CD4-positive, alpha-beta T cell treated with Interleukin-6 at 100 ng/mL for 8 hours (primary cell): ENCODE measurements around the gene RHOH.

ENCODE experiments used
- DNase-seq: peaks from one replicate; pipeline ENCODE4 v3.0.0-alpha.2; 2020; ENCODE audit warnings: mixed read lengths, low spot score

The RHOH gene

GRCh38 chr4:40187386-40187906 lies 9.4 kb upstream of the RHOH start:
- DNase-seq = no peak

- DNase-seq = no peak
Observed at GRCh38 chr4:40190019-40190418, 6.8 kb upstream of the RHOH start.

GRCh38 chr4:40190465-40190864 lies 6.4 kb upstream of the RHOH start:
- no peak for DNase-seq

GRCh38 chr4:40190880-40191815 lies 5.7 kb upstream of the RHOH start:
- peak; percentile 50 for DNase-seq

GRCh38 chr4:40192114-40193015 lies 4.5 kb upstream of the RHOH start:
- no peak for DNase-seq

GRCh38 chr4:40193016-40193571 lies 3.7 kb upstream of the RHOH start:
- peak; percentile 67 for DNase-seq

- DNase-seq = no peak
Observed at GRCh38 chr4:40193578-40193977, 3.3 kb upstream of the RHOH start.

- peak; percentile 74 for DNase-seq
Observed at GRCh38 chr4:40194602-40195161, 2.1 kb upstream of the RHOH start.

- DNase-seq = no peak
Observed at GRCh38 chr4:40195182-40196177, 1.4 kb upstream of the RHOH start.

GRCh38 chr4:40196272-40196671 lies 559 bp upstream of the RHOH start:
- DNase-seq = no peak

GRCh38 chr4:40197879-40198689 lies 1.3 kb downstream of the RHOH start:
- peak; percentile 62 for DNase-seq

GRCh38 chr4:40199179-40199670 lies 2.4 kb downstream of the RHOH start:
- peak; percentile 47 for DNase-seq

GRCh38 chr4:40199999-40200874 lies 3.4 kb downstream of the RHOH start:
- DNase-seq = peak; percentile 70

GRCh38 chr4:40200875-40201801 lies 4.3 kb downstream of the RHOH start:
- DNase-seq = no peak

GRCh38 chr4:40201898-40202297 lies 5.1 kb downstream of the RHOH start:
- DNase-seq = no peak

- no peak for DNase-seq
Observed at GRCh38 chr4:40202474-40202873, 5.6 kb downstream of the RHOH start.

GRCh38 chr4:40204507-40205258 lies 7.9 kb downstream of the RHOH start:
- no peak for DNase-seq
